ENCODE results near the gene MAPK1IP1L. TPM values are rescaled to one million over a fixed set of nuclear protein-coding genes. Genes with fewer than 3 reads are reported as not detected.

Gene MAPK1IP1L
- total RNA-seq, 2 experiments from 2014 or later, result 24.6 to 94.8 TPM

GRCh38 chr14:55115861-55116245 is 64.4 kb downstream of the MAPK1IP1L start:
- H2AFZ ChIP-seq (ENCODE audit: low read length), result no peak overlapping the region
- no peak for DNase-seq (ENCODE audit: low spot score)
- no peak overlapping the region for H3K4me2 ChIP-seq (ENCODE audit: low read length)
- POLR2A ChIA-PET, result no interaction called here
- H3K4me3 ChIP-seq (ENCODE audit: low read depth, low read length, poor library complexity, severe bottlenecking), result no peak overlapping the region
- peaks cover 12% of the 10 kb centered on the region for H3K4me1 ChIP-seq (ENCODE audit: insufficient read depth, low read length, poor library complexity, severe bottlenecking)
- BruUV-seq (replicated peaks), result no TSS peak
- intact Hi-C loops (cut with micrococcal nuclease; ENCODE audit: unreplicated experiment), result no loop called here
- H3K9me3 ChIP-seq (ENCODE audit: low read length), result no peaks in the 10 kb centered on the region
- no peaks in the 10 kb centered on the region for H4K20me1 ChIP-seq (ENCODE audit: insufficient read depth, low read length)
- CTCF ChIA-PET (ENCODE audit: unreplicated experiment), result no interaction called here
- no peaks in the 10 kb centered on the region for H3K79me2 ChIP-seq (ENCODE audit: insufficient read depth, low read depth, low read length)
- TF ChIP-seq, protein P1, sequence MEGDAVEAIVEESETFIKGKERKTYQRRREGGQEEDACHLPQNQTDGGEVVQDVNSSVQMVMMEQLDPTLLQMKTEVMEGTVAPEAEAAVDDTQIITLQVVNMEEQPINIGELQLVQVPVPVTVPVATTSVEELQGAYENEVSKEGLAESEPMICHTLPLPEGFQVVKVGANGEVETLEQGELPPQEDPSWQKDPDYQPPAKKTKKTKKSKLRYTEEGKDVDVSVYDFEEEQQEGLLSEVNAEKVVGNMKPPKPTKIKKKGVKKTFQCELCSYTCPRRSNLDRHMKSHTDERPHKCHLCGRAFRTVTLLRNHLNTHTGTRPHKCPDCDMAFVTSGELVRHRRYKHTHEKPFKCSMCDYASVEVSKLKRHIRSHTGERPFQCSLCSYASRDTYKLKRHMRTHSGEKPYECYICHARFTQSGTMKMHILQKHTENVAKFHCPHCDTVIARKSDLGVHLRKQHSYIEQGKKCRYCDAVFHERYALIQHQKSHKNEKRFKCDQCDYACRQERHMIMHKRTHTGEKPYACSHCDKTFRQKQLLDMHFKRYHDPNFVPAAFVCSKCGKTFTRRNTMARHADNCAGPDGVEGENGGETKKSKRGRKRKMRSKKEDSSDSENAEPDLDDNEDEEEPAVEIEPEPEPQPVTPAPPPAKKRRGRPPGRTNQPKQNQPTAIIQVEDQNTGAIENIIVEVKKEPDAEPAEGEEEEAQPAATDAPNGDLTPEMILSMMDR (conservative IDR thresholded peaks at IDR 0.05; ENCODE audit: low read length), result no peak
- TF ChIP-seq EZH2phosphoT487 (IDR thresholded peaks at IDR 0.05; ENCODE audit: borderline replicate concordance, low read depth, low read length), result no peak
- no peaks in the 10 kb centered on the region for H3K9me2 ChIP-seq (ENCODE audit: insufficient read depth, low read length)
- no peaks in the 10 kb centered on the region for H3K36me3 ChIP-seq (ENCODE audit: insufficient read depth, low read length)
- H3K27ac ChIP-seq (ENCODE audit: low read depth, low read length, poor library complexity, severe bottlenecking), result no peak overlapping the region

DNA sequence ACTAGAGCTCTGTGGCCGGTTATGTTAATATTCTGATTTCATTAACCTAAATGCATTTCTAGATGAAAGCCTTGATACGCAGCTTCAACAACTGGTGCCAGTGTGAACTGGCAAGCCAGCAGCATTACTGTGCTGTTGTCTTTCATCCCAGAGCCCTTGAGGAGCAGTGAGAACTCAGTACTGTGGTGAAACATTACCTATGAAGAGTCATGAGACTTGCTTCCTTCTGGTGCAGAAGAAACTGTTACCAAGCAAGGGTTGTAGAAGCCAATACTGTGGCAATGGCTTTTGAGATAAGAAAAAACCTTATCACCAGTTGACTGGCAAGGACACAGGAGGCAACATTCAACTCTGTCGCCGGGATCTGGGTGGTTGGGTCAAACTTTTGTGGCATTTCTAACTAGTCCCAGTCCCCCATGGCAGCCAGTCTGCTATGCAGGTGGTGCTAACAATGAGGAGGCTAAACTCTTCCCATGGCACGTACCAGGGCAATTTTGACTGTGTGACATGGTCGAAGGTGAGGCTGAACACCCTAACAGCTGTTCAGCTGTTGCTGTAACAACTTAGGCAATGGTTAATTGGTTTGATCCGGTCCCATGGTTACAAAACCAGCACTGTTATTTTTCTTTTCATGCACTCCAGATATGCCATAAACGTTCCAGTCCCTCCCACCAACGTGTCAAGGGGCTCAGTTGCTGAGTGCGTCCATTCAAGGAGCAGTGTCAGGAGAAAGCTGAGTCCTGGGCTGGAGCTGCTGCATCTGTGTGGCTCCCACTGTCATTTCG is 65.0 kb downstream of the MAPK1IP1L start:
- H3K4me2 ChIP-seq (ENCODE audit: low read length), result no peak overlapping the region
- intact Hi-C loops (cut with micrococcal nuclease; ENCODE audit: unreplicated experiment), result no loop called here
- TF ChIP-seq, protein P1 (conservative IDR thresholded peaks at IDR 0.05; ENCODE audit: low read length), result no peak
- TF ChIP-seq EZH2phosphoT487 (IDR thresholded peaks at IDR 0.05; ENCODE audit: borderline replicate concordance, low read depth, low read length), result no peak
- H3K27ac ChIP-seq (ENCODE audit: low read depth, low read length, poor library complexity, severe bottlenecking), result no peak overlapping the region
- H3K4me3 ChIP-seq (ENCODE audit: low read depth, low read length, poor library complexity, severe bottlenecking), result no peak overlapping the region
- H3K9me2 ChIP-seq (ENCODE audit: insufficient read depth, low read length), result no peaks in the 10 kb centered on the region
- ChIA-PET POLR2A (interaction anchor here (1.5 kb wide), 1 partner anchor 13 kb away, joined by 4 read pairs; no protein-coding TSS in a partner anchor), CTCF (ENCODE audit: unreplicated experiment) (no interaction called here)
- no peaks in the 10 kb centered on the region for H3K36me3 ChIP-seq (ENCODE audit: insufficient read depth, low read length)
- H4K20me1 ChIP-seq (ENCODE audit: insufficient read depth, low read length), result no peaks in the 10 kb centered on the region
- BruUV-seq (replicated peaks), result no TSS peak
- DNase-seq (ENCODE audit: low spot score), result no peak
- H2AFZ ChIP-seq (ENCODE audit: low read length), result no peak overlapping the region
- no peaks in the 10 kb centered on the region for H3K79me2 ChIP-seq (ENCODE audit: insufficient read depth, low read depth, low read length)
- peaks cover 12% of the 10 kb centered on the region for H3K4me1 ChIP-seq (ENCODE audit: insufficient read depth, low read length, poor library complexity, severe bottlenecking)
- H3K9me3 ChIP-seq (ENCODE audit: low read length), result no peaks in the 10 kb centered on the region

- no peak overlapping the region for H3K27ac ChIP-seq (ENCODE audit: low read depth, low read length, poor library complexity, severe bottlenecking)
- H3K36me3 ChIP-seq (ENCODE audit: insufficient read depth, low read length), result no peaks in the 10 kb centered on the region
- no TSS peak for BruUV-seq (replicated peaks)
- TF ChIP-seq EZH2phosphoT487 (IDR thresholded peaks at IDR 0.05; ENCODE audit: borderline replicate concordance, low read depth, low read length), result no peak
- TF ChIP-seq, protein P1 (conservative IDR thresholded peaks at IDR 0.05; ENCODE audit: low read length), result no peak
- POLR2A ChIA-PET, result interaction anchor here (0.6 to 1.5 kb wide), 2 partner anchors 14 to 418 kb away, joined by 4 read pairs; no protein-coding TSS in a partner anchor
- CTCF ChIA-PET (ENCODE audit: unreplicated experiment), result no interaction called here
- no peaks in the 10 kb centered on the region for H3K9me3 ChIP-seq (ENCODE audit: low read length)
- DNase-seq (ENCODE audit: low spot score), result no peak
- H2AFZ ChIP-seq (ENCODE audit: low read length), result no peak overlapping the region
- no peak overlapping the region for H3K4me2 ChIP-seq (ENCODE audit: low read length)
- no peak overlapping the region for H3K4me3 ChIP-seq (ENCODE audit: low read depth, low read length, poor library complexity, severe bottlenecking)
- peaks cover 12% of the 10 kb centered on the region for H3K4me1 ChIP-seq (ENCODE audit: insufficient read depth, low read length, poor library complexity, severe bottlenecking)
- H3K9me2 ChIP-seq (ENCODE audit: insufficient read depth, low read length), result no peaks in the 10 kb centered on the region
- H4K20me1 ChIP-seq (ENCODE audit: insufficient read depth, low read length), result no peaks in the 10 kb centered on the region
- intact Hi-C loops (cut with micrococcal nuclease; ENCODE audit: unreplicated experiment), result no loop called here
- no peaks in the 10 kb centered on the region for H3K79me2 ChIP-seq (ENCODE audit: insufficient read depth, low read depth, low read length)
Observed at GRCh38 chr14:55117803-55118441, 66.5 kb downstream of the MAPK1IP1L start.
